GM19452 (cell line): Measurements from ENCODE around the gene CGRRF1.
A peak's percentile ranks its signal among the peaks of the same experiment; 100 is the strongest.

Experiments used
- ATAC-seq: cut with Tn5 transposase; IDR thresholded peaks from one replicate; pipeline ENCODE4 v1.9.1; 2021; ENCODE audit not compliant: unreplicated experiment

CGRRF1 gene

GRCh38 chr14:54489731-54490444 lies 19.8 kb upstream of the CGRRF1 start:
- no peak for ATAC-seq

- ATAC-seq: no peak
Measured at GRCh38 chr14:54490445-54491175, 19.1 kb upstream of the CGRRF1 start.

GRCh38 chr14:54493293-54493692 lies 16.4 kb upstream of the CGRRF1 start:
- no peak for ATAC-seq

- no peak for ATAC-seq
Measured at GRCh38 chr14:54497224-54497623, 12.5 kb upstream of the CGRRF1 start.

- ATAC-seq: no peak
Measured at GRCh38 chr14:54498095-54498531, 11.6 kb upstream of the CGRRF1 start.

- no peak for ATAC-seq
Measured at GRCh38 chr14:54498579-54498978, 11.1 kb upstream of the CGRRF1 start.

- no peak for ATAC-seq
Measured at GRCh38 chr14:54500744-54501143, 9.0 kb upstream of the CGRRF1 start.

GRCh38 chr14:54501480-54501879 lies 8.2 kb upstream of the CGRRF1 start:
- no peak for ATAC-seq

- ATAC-seq: no peak
Measured at GRCh38 chr14:54502602-54503001, 7.1 kb upstream of the CGRRF1 start.

GRCh38 chr14:54503486-54503885 lies 6.2 kb upstream of the CGRRF1 start:
- ATAC-seq: no peak

- ATAC-seq: no peak
Measured at GRCh38 chr14:54512393-54512792, 2.7 kb downstream of the CGRRF1 start.

GRCh38 chr14:54515670-54516069 lies 6.0 kb downstream of the CGRRF1 start:
- ATAC-seq: no peak

- ATAC-seq: no peak
Measured at GRCh38 chr14:54516709-54517108, 7.0 kb downstream of the CGRRF1 start.

GRCh38 chr14:54524410-54524809 lies 14.7 kb downstream of the CGRRF1 start:
- ATAC-seq: no peak

- ATAC-seq: no peak
Measured at GRCh38 chr14:54528973-54529372, 19.3 kb downstream of the CGRRF1 start.

GRCh38 chr14:54529811-54530210 lies 20.1 kb downstream of the CGRRF1 start:
- no peak for ATAC-seq

- ATAC-seq: peak; percentile 84
Measured at GRCh38 chr14:54532111-54533012, 22.7 kb downstream of the CGRRF1 start.

GRCh38 chr14:54533100-54533499 lies 23.4 kb downstream of the CGRRF1 start:
- ATAC-seq: no peak

GRCh38 chr14:54535126-54535525 lies 25.4 kb downstream of the CGRRF1 start:
- ATAC-seq: no peak

- ATAC-seq: no peak
Measured at GRCh38 chr14:54535646-54536045, 25.9 kb downstream of the CGRRF1 start.

- no peak for ATAC-seq
Measured at GRCh38 chr14:54537651-54538050, 27.9 kb downstream of the CGRRF1 start.
